Measurements from ENCODE around the gene SNX25.

DNA sequence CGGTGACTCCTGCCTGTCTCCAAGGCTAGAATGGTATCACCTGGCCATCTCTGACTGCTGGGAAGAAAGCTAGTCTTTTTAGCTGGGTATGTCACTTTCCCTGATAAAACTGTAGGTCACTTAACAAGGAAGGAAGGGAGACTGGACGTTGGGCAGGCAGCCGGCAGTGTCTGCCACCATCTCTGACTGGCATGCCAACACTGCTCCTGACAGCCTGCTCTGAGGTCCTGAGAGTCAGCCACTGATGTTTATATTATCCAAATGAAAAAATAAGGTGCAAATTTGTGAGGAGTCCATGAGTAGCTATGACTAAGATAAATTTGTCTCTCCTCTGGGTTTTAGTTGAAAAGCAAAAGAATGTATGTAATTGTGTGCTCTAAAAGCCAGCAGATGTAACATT is 77.2 kb downstream of the SNX25 start:
- no peak for TF ChIP-seq TCF7L2 (IDR thresholded peaks at IDR 0.05; ENCODE audit: low read depth, low read length)
- TF ChIP-seq, protein P1, sequence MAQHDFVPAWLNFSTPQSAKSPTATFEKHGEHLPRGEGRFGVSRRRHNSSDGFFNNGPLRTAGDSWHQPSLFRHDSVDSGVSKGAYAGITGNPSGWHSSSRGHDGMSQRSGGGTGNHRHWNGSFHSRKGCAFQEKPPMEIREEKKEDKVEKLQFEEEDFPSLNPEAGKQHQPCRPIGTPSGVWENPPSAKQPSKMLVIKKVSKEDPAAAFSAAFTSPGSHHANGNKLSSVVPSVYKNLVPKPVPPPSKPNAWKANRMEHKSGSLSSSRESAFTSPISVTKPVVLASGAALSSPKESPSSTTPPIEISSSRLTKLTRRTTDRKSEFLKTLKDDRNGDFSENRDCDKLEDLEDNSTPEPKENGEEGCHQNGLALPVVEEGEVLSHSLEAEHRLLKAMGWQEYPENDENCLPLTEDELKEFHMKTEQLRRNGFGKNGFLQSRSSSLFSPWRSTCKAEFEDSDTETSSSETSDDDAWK (CRISPR knock-in tag; IDR thresholded peaks at IDR 0.05): no peak
- TF ChIP-seq ZNF136 (CRISPR knock-in tag; IDR thresholded peaks at IDR 0.05; ENCODE audit: low read depth): no peak
- TF ChIP-seq NFIB (CRISPR knock-in tag; IDR thresholded peaks at IDR 0.05; ENCODE audit: borderline replicate concordance): no peak
- TF ChIP-seq, protein P2, sequence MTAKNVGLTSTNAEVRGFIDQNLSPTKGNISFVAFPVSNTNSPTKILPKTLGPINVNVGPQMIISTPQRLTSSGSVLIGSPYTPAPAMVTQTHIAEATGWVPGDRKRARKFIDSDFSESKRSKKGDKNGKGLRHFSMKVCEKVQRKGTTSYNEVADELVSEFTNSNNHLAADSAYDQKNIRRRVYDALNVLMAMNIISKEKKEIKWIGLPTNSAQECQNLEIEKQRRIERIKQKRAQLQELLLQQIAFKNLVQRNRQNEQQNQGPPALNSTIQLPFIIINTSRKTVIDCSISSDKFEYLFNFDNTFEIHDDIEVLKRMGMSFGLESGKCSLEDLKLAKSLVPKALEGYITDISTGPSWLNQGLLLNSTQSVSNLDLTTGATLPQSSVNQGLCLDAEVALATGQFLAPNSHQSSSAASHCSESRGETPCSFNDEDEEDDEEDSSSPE (CRISPR knock-in tag; IDR thresholded peaks at IDR 0.05): no peak
- TF ChIP-seq, protein P3, sequence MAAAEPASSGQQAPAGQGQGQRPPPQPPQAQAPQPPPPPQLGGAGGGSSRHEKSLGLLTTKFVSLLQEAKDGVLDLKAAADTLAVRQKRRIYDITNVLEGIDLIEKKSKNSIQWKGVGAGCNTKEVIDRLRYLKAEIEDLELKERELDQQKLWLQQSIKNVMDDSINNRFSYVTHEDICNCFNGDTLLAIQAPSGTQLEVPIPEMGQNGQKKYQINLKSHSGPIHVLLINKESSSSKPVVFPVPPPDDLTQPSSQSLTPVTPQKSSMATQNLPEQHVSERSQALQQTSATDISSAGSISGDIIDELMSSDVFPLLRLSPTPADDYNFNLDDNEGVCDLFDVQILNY (CRISPR knock-in tag; conservative IDR thresholded peaks at IDR 0.05): no peak
- TF ChIP-seq POLR2AphosphoS5 (IDR thresholded peaks at IDR 0.05; ENCODE audit: low read depth, low read length): no peak
- no peak for TF ChIP-seq NFRKB (IDR thresholded peaks at IDR 0.05)
